Mesenchymal stem cell (in vitro differentiated cells and primary cell): Measurements from ENCODE around the gene PCBP4.

ENCODE experiments used
- DNase-seq: peaks from one replicate; pipeline ENCODE4 v3.0.0-alpha.2; 2013
- H2AFZ ChIP-seq: one replicate; pipeline ENCODE4 v1.6.1; 2013; ENCODE audit warnings: low read depth, mild to moderate bottlenecking, control low read depth, inconsistent platforms, low read length, moderate library complexity
- H2AK5ac ChIP-seq: 2 replicates; pipeline ENCODE4 v1.6.1; 2013; ENCODE audit warnings: low read length, moderate library complexity, mild to moderate bottlenecking, inconsistent platforms; ENCODE audit not compliant: severe bottlenecking
- H2BK120ac ChIP-seq: one replicate; pipeline ENCODE4 v1.6.1; 2013; ENCODE audit warnings: low read depth, mild to moderate bottlenecking, inconsistent platforms, low read length, moderate library complexity
- H2BK12ac ChIP-seq, 2 experiments: one replicate each; pipeline ENCODE4 v1.6.1; 2013; ENCODE audit warnings: inconsistent platforms in 2 of 2, low read length in 2 of 2, mild to moderate bottlenecking in 2 of 2, moderate library complexity in 2 of 2, control low read depth in 1 of 2
- H2BK15ac ChIP-seq: one replicate; pipeline ENCODE4 v1.6.1; 2013; ENCODE audit warnings: mild to moderate bottlenecking, low read depth, inconsistent platforms; ENCODE audit not compliant: poor library complexity, severe bottlenecking
- H2BK5ac ChIP-seq: 2 replicates; pipeline ENCODE4 v1.6.1; 2013; ENCODE audit warnings: low read depth, mild to moderate bottlenecking, low read length, control low read depth, inconsistent platforms; ENCODE audit not compliant: poor library complexity, severe bottlenecking
- H3K14ac ChIP-seq, 2 experiments: one replicate each; pipeline ENCODE4 v1.6.1; 2013; ENCODE audit warnings: inconsistent platforms in 2 of 2, low read length in 2 of 2, control low read depth in 1 of 2, mild to moderate bottlenecking in 1 of 2, moderate library complexity in 1 of 2
- H3K18ac ChIP-seq, 2 experiments: one replicate each; pipeline ENCODE4 v1.6.1; 2013; ENCODE audit warnings: inconsistent platforms in 2 of 2, low read length in 2 of 2, control low read depth in 1 of 2, low read depth in 1 of 2, mild to moderate bottlenecking in 1 of 2
- H3K23ac ChIP-seq, 2 experiments: one replicate each; pipeline ENCODE4 v1.6.1; 2013; ENCODE audit warnings: inconsistent platforms in 2 of 2, low read length in 2 of 2, mild to moderate bottlenecking in 2 of 2, moderate library complexity in 2 of 2, control low read depth in 1 of 2
- H3K27ac ChIP-seq: 2 replicates; pipeline ENCODE4 v1.5.1; 2013; ENCODE audit warnings: mild to moderate bottlenecking, moderate library complexity, low read length, control low read depth, inconsistent platforms; ENCODE audit not compliant: poor library complexity, severe bottlenecking
- H3K27me3 ChIP-seq, 2 experiments: 2 replicates each; pipeline versions ENCODE4 v1.6.1 to v1.7.0; 2013; ENCODE audit warnings: low read length in 2 of 2, mild to moderate bottlenecking in 2 of 2, moderate library complexity in 2 of 2, control low read depth in 1 of 2, inconsistent platforms in 1 of 2; ENCODE audit not compliant: control insufficient read depth in 1 of 2, insufficient read depth in 1 of 2
- H3K36me3 ChIP-seq, 2 experiments: 2 replicates each; pipeline versions ENCODE4 v1.6.1 to v1.7.0; 2013; ENCODE audit warnings: low read length in 2 of 2, control low read depth in 1 of 2, inconsistent platforms in 1 of 2, low read depth in 1 of 2, mild to moderate bottlenecking in 1 of 2; ENCODE audit not compliant: insufficient read depth in 2 of 2, control insufficient read depth in 1 of 2
- H3K4ac ChIP-seq, 2 experiments: one replicate each; pipeline ENCODE4 v1.6.1; 2013; ENCODE audit warnings: inconsistent platforms in 2 of 2, low read length in 2 of 2, mild to moderate bottlenecking in 2 of 2, moderate library complexity in 2 of 2, control low read depth in 1 of 2, low read depth in 1 of 2
- H3K4me1 ChIP-seq: 2 replicates; pipeline ENCODE4 v1.6.1; 2013; ENCODE audit warnings: low read depth, low read length, control low read depth; ENCODE audit not compliant: control insufficient read depth, insufficient read depth
- H3K4me2 ChIP-seq: 2 replicates; pipeline ENCODE4 v1.6.1; 2013; ENCODE audit warnings: low read length, mild to moderate bottlenecking, inconsistent platforms; ENCODE audit not compliant: poor library complexity, severe bottlenecking
- H3K4me3 ChIP-seq, 2 experiments: 2 replicates each; pipeline versions ENCODE4 v1.5.1 to v1.7.0; 2013; ENCODE audit warnings: low read length in 2 of 2, mild to moderate bottlenecking in 2 of 2, control low read depth in 1 of 2, low read depth in 1 of 2; ENCODE audit not compliant: insufficient read depth in 1 of 2
- H3K79me1 ChIP-seq: replicated peaks from 2 replicates; pipeline ENCODE4 v1.6.1; 2013; ENCODE audit warnings: mild to moderate bottlenecking, control low read depth, low read length, inconsistent platforms; ENCODE audit not compliant: poor library complexity, severe bottlenecking
- H3K9ac ChIP-seq: 2 replicates; pipeline ENCODE4 v1.7.0; 2013; ENCODE audit warnings: mild to moderate bottlenecking, low read length, moderate library complexity
- H3K9me3 ChIP-seq: 2 replicates; pipeline ENCODE4 v1.7.0; 2013; ENCODE audit warnings: mild to moderate bottlenecking, low read length; ENCODE audit not compliant: control insufficient read depth
- H4K8ac ChIP-seq: one replicate; pipeline ENCODE4 v1.6.1; 2013; ENCODE audit warnings: inconsistent platforms, mild to moderate bottlenecking, low read length, moderate library complexity
- H4K91ac ChIP-seq: one replicate; pipeline ENCODE4 v1.6.1; 2013; ENCODE audit warnings: mild to moderate bottlenecking, low read length, inconsistent platforms
- WGBS: methylation state at CpG from one replicate; pipeline ENCODE4 v1.1.7; 2013; ENCODE audit warnings: mixed read lengths; 5-methylcytosine and 5-hydroxymethylcytosine counted together

The PCBP4 gene

GRCh38 chr3:51966922-51967383 lies 301 bp downstream of the PCBP4 start:
- H2AK5ac ChIP-seq: peak overlapping the region; percentile 8
- H3K4me3 ChIP-seq: peak overlapping the region; percentile 66 to 92
- H2BK12ac ChIP-seq: peak overlapping the region; percentile 38 to 85
- H4K91ac ChIP-seq: peak overlapping the region; percentile 5
- H3K23ac ChIP-seq: peak overlapping the region in 1 of 2 experiments; percentile 23
- H3K36me3 ChIP-seq: peaks cover 19% of the 10 kb centered on the region in 2 experiments
- no peak for DNase-seq
- H4K8ac ChIP-seq: no peak overlapping the region
- peak overlapping the region; percentile 70 to 88 for H3K18ac ChIP-seq
- peak overlapping the region in 1 of 2 experiments; percentile 89 for H3K14ac ChIP-seq
- peak overlapping the region; percentile 3 for H2AFZ ChIP-seq
- H3K9ac ChIP-seq: peak overlapping the region; percentile 91
- H3K4me2 ChIP-seq: peak overlapping the region; percentile 55
- no peaks in the 10 kb centered on the region for H3K27me3 ChIP-seq
- H2BK5ac ChIP-seq: no peak overlapping the region
- no peak overlapping the region for H3K27ac ChIP-seq
- H3K9me3 ChIP-seq: no peaks in the 10 kb centered on the region
- H2BK15ac ChIP-seq: peak overlapping the region; percentile 84
- H2BK120ac ChIP-seq: no peak overlapping the region
- H3K79me1 ChIP-seq: peaks cover 27% of the 10 kb centered on the region
- WGBS: 10% methylated on average over 24 of the region's 33 CpGs
- H3K4ac ChIP-seq: peak overlapping the region; percentile 7 to 65
- peaks cover 38% of the 10 kb centered on the region for H3K4me1 ChIP-seq

GRCh38 chr3:51966486-51966885 lies 768 bp downstream of the PCBP4 start:
- no peak for DNase-seq
- H3K36me3 ChIP-seq: peaks cover 17 to 21% of the 10 kb centered on the region in 2 experiments
- peaks cover 29% of the 10 kb centered on the region for H3K79me1 ChIP-seq
- 80% methylated on average over 4 of the region's 5 CpGs for WGBS
- H2BK5ac ChIP-seq: no peak overlapping the region
- no peak overlapping the region for H2BK120ac ChIP-seq
- peak overlapping the region; percentile 91 for H3K9ac ChIP-seq
- H3K23ac ChIP-seq: no peak overlapping the region
- peaks cover 41% of the 10 kb centered on the region for H3K4me1 ChIP-seq
- H3K18ac ChIP-seq: peak overlapping the region; percentile 4 to 88
- H2AK5ac ChIP-seq: no peak overlapping the region
- H2BK12ac ChIP-seq: peak overlapping the region in 1 of 2 experiments; percentile 85
- no peaks in the 10 kb centered on the region for H3K9me3 ChIP-seq
- peak overlapping the region; percentile 5 for H4K91ac ChIP-seq
- peak overlapping the region; percentile 50 for H4K8ac ChIP-seq
- H3K4ac ChIP-seq: peak overlapping the region; percentile 64 to 65
- no peak overlapping the region for H3K27ac ChIP-seq
- peak overlapping the region; percentile 66 to 92 for H3K4me3 ChIP-seq
- peak overlapping the region in 1 of 2 experiments; percentile 89 for H3K14ac ChIP-seq
- H3K27me3 ChIP-seq: no peaks in the 10 kb centered on the region
- H2AFZ ChIP-seq: peak overlapping the region; percentile 3
- no peak overlapping the region for H2BK15ac ChIP-seq
- peak overlapping the region; percentile 55 for H3K4me2 ChIP-seq

DNA sequence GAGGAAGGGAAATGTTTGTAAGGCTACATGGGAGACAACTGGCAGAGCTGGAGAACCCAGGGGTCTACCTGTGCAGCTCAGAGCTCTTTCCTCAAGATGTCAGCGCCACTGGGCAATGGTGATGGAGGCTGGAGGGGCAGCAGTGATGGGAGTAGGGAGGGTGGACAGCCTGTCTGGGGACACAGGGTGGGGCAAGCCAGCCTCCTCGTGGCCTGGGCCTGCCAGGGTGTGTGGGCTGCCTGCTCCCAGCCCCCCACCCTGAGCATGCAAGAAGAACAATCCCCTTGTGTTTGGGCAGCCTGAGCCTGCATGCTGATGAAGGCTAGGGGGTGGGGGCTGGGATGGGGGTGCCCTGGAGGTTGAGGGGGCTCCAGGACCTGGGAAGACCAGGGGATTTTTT lies 1.2 kb downstream of the PCBP4 start:
- no peak overlapping the region for H2AK5ac ChIP-seq

DNA sequence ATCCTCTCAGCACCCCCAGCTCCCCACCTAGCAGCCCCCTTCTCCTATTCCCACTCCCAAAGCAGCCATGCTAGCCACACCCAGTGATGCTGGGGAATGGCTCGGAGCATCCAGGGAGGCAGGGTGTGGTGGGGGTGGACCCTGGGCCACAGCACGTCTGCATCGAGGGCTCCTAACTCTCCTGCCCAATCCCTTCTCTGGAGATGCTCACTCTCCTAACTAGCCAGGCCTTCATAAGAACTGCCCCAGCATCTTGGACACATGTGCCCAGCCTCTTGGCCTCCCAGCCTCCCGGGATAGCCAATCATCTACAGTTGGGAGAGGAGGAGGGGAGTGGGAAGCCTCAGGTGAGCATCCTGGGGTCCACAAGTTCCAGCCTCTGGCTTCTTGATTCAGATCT lies 2.7 kb downstream of the PCBP4 start:
- H4K91ac ChIP-seq: peak overlapping the region; percentile 32
- no peak overlapping the region for H2BK120ac ChIP-seq
- no peak overlapping the region for H2BK15ac ChIP-seq
- no peak overlapping the region for H2BK12ac ChIP-seq
- H3K27ac ChIP-seq: no peak overlapping the region
- H2BK5ac ChIP-seq: no peak overlapping the region
- H4K8ac ChIP-seq: no peak overlapping the region
- no peak overlapping the region for H3K4ac ChIP-seq
- H3K9me3 ChIP-seq: no peaks in the 10 kb centered on the region
- H3K18ac ChIP-seq: no peak overlapping the region
- no peak overlapping the region for H2AFZ ChIP-seq
- no peak overlapping the region for H3K23ac ChIP-seq
- DNase-seq: no peak
- peaks cover 16 to 32% of the 10 kb centered on the region in 2 experiments for H3K36me3 ChIP-seq
- no peak overlapping the region for H2AK5ac ChIP-seq
- WGBS: 95% methylated on average over 2 of the region's 4 CpGs
- peaks cover 27% of the 10 kb centered on the region for H3K79me1 ChIP-seq
- H3K4me3 ChIP-seq: peak overlapping the region in 1 of 2 experiments; percentile 26
- H3K4me2 ChIP-seq: no peak overlapping the region
- H3K4me1 ChIP-seq: peaks cover 34% of the 10 kb centered on the region
- H3K27me3 ChIP-seq: no peaks in the 10 kb centered on the region
- H3K9ac ChIP-seq: no peak overlapping the region
- H3K14ac ChIP-seq: no peak overlapping the region

More for the DNA sequence above, 1.2 kb downstream of the PCBP4 start:
- Histone ChIP-seq H3K27ac (no peak overlapping the region), H3K27me3 (no peaks in the 10 kb centered on the region), H3K4ac (no peak overlapping the region), H2BK15ac (peak overlapping the region; percentile 56), H2BK5ac (no peak overlapping the region), H2AFZ (no peak overlapping the region), H3K4me1 (peaks cover 36% of the 10 kb centered on the region), H3K14ac (no peak overlapping the region), H3K79me1 (peaks cover 27% of the 10 kb centered on the region), H3K9ac (no peak overlapping the region), H3K4me2 (no peak overlapping the region), H3K36me3 (peaks cover 12 to 19% of the 10 kb centered on the region in 2 experiments), H4K91ac (no peak overlapping the region), H2BK12ac (no peak overlapping the region), H4K8ac (no peak overlapping the region), H3K23ac (no peak overlapping the region), H3K9me3 (no peaks in the 10 kb centered on the region), H3K4me3 (no peak overlapping the region), H2BK120ac (no peak overlapping the region), H3K18ac (peak overlapping the region in 1 of 2 experiments; percentile 16)
- DNase-seq: no peak
- WGBS: 69% methylated on average over 2 of the region's 2 CpGs
